Liver (tissue), 9 donors: ENCODE results near the gene AQP5. TPM values are rescaled to one million over a fixed set of nuclear protein-coding genes. Genes with fewer than 3 reads are reported as not detected.

Source experiments
- DNase-seq: peaks from one replicate; pipeline ENCODE4 v3.0.0-alpha.2; 2017; ENCODE audit warnings: low spot score
- H3K27ac ChIP-seq, 2 donors: one replicate each; pipeline ENCODE4 v1.7.0; 2013; ENCODE audit warnings: inconsistent platforms in 2 of 2, low read length in 2 of 2, control low read depth in 1 of 2, low read depth in 1 of 2, mild to moderate bottlenecking in 1 of 2
- H3K27me3 ChIP-seq, 4 donors: one replicate each; pipeline versions ENCODE4 v1.6.1 to v1.7.0; 2013; ENCODE audit warnings: low read length in 3 of 4, inconsistent platforms in 1 of 4, mild to moderate bottlenecking in 1 of 4, moderate library complexity in 1 of 4; ENCODE audit not compliant: control insufficient read depth in 4 of 4, insufficient read depth in 4 of 4
- H3K36me3 ChIP-seq, 4 donors: one replicate each; pipeline versions ENCODE4 v1.6.1 to v1.7.0; 2013; ENCODE audit warnings: low read length in 3 of 4, mild to moderate bottlenecking in 3 of 4, low read depth in 1 of 4, moderate library complexity in 1 of 4; ENCODE audit not compliant: control insufficient read depth in 4 of 4, insufficient read depth in 3 of 4
- H3K4me1 ChIP-seq, 4 donors: one replicate each; pipeline versions ENCODE4 v1.6.1 to v1.7.0; 2013; ENCODE audit warnings: low read length in 3 of 4, mild to moderate bottlenecking in 3 of 4, moderate library complexity in 1 of 4; ENCODE audit not compliant: control insufficient read depth in 4 of 4, insufficient read depth in 4 of 4
- H3K4me3 ChIP-seq, 3 donors: one replicate each; pipeline versions ENCODE4 v1.6.1 to v1.7.0; 2013; ENCODE audit warnings: low read length in 3 of 3, control low read depth in 1 of 3, low read depth in 1 of 3, mild to moderate bottlenecking in 1 of 3
- H3K9ac ChIP-seq, 2 donors: one replicate each; pipeline ENCODE4 v1.7.0; 2013; ENCODE audit warnings: low read length in 2 of 2, mild to moderate bottlenecking in 2 of 2, moderate library complexity in 2 of 2, control low read depth in 1 of 2, low read depth in 1 of 2
- H3K9me3 ChIP-seq, 4 donors: one replicate each; pipeline versions ENCODE4 v1.6.1 to v1.7.0; 2013; ENCODE audit warnings: low read length in 3 of 4; ENCODE audit not compliant: control insufficient read depth in 4 of 4
- EGR1 ChIP-seq, 2 donors: IDR thresholded peaks; 2 replicates each; pipeline ENCODE4 v1.6.1; 2016 to 2018; ENCODE audit warnings: antibody characterized with exemption in 2 of 2, low read depth in 2 of 2
- FOXA1 ChIP-seq: IDR thresholded peaks from 2 replicates; pipeline ENCODE4 v1.6.1; 2016; ENCODE audit warnings: antibody characterized with exemption
- FOXA2 ChIP-seq: IDR thresholded peaks from 2 replicates; pipeline ENCODE4 v1.6.1; 2016; ENCODE audit warnings: antibody characterized with exemption
- HNF4A ChIP-seq, 2 donors: conservative IDR thresholded peaks; 2 replicates each; pipeline ENCODE4 v1.6.1; 2016; ENCODE audit warnings: antibody characterized with exemption in 2 of 2, mild to moderate bottlenecking in 2 of 2
- JUND ChIP-seq, 2 donors: IDR thresholded peaks; 2 replicates each; pipeline ENCODE4 v1.6.1; 2016; ENCODE audit warnings: antibody characterized with exemption in 2 of 2
- NR2F2 ChIP-seq: IDR thresholded peaks from 2 replicates; pipeline ENCODE4 v1.6.1; 2016; ENCODE audit warnings: antibody characterized with exemption
- RXRA ChIP-seq, 2 donors: IDR thresholded peaks; 2 replicates each; pipeline ENCODE4 v1.6.1; 2017 to 2018; ENCODE audit warnings: antibody characterized with exemption in 2 of 2, mild to moderate bottlenecking in 1 of 2
- SP1 ChIP-seq: IDR thresholded peaks from 2 replicates; pipeline ENCODE4 v1.6.1; 2018; ENCODE audit warnings: antibody characterized with exemption, mild to moderate bottlenecking
- WGBS: extraction: QIAGEN DNeasy Blood & Tissue Kit; methylation state at CpG from one replicate; pipeline ENCODE4 v1.1.7; 2013; 5-methylcytosine and 5-hydroxymethylcytosine counted together
- polyA plus RNA-seq, 2 donors: library from polyadenylated mRNA; stranded (reverse) in 1 of 2; unstranded in 1 of 2; fragments of 200-250 nt in 1 of 2; fragments of >200 nt in 1 of 2; fragmentation: Nextera tagmentation in 1 of 2; extraction: Ambion mirVana in 1 of 2; gene quantifications; one replicate each; pipeline versions ENCODE4 v1.2.1 to v1.2.3, GENCODE V29; 2013 to 2015
- total RNA-seq, 2 donors: library from RNA; depleted of rRNA; stranded (reverse); fragments of >200 nt; gene quantifications; one replicate each; pipeline ENCODE4 v1.2.3, GENCODE V29; 2014
- TF ChIP-seq, protein P1 (sequence below): IDR thresholded peaks from 2 replicates; pipeline ENCODE4 v1.6.1; 2016; ENCODE audit warnings: antibody characterized with exemption, mild to moderate bottlenecking
- TF ChIP-seq, protein P2 (sequence below): IDR thresholded peaks from 2 replicates; pipeline ENCODE4 v1.6.1; 2016; ENCODE audit warnings: antibody characterized with exemption
- TF ChIP-seq, protein P3 (sequence below): fragments of 150-350 bp; IDR thresholded peaks from 2 replicates; pipeline ENCODE4 v1.5.1; 2017; ENCODE audit warnings: improper control_type of control experiment, low read depth, low read length; ENCODE audit not compliant: missing input control
- donor health status: healthy.
- donor health status: healthy.
- donor health status: healthy.
- donor health status: healthy.
- donor health status: healthy.

AQP5 gene
- total and polyA plus RNA-seq, 4 donors = not detected

DNA sequence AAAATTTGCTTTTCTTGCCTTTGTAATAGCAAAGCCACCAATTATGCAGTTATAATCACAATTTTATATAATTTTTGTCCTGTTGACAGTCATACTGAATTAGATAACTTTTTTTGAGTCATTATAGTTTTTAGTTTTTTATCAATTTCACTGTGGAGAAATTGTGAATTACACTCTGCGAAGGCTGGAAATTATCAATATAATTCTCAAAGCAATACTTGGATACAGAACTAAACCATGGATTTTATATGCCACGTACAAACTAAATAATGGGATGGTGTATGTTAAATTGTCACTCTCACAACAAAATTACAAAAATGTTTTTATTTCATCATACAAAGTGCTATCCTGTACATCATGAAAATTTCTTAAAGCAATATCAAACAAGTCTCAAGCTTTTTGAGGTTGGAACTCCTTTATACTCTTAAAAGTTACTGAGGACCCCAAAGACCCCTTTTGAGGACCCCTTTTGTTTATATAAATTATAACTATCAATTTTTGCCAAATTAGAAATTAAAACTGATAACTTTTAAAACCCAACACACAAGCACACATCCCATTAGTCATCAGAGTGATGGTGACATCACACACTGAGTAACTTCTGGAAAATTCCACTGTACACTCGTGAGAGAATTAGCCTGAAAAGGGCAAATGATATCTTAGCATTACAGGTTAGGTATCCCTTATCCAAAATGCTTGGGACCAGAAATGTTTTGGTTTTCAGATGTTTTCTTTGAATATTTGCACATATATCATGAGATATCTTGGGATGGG, 31.0 kb upstream of the AQP5 start (continued):
- TF ChIP-seq, protein P1, sequence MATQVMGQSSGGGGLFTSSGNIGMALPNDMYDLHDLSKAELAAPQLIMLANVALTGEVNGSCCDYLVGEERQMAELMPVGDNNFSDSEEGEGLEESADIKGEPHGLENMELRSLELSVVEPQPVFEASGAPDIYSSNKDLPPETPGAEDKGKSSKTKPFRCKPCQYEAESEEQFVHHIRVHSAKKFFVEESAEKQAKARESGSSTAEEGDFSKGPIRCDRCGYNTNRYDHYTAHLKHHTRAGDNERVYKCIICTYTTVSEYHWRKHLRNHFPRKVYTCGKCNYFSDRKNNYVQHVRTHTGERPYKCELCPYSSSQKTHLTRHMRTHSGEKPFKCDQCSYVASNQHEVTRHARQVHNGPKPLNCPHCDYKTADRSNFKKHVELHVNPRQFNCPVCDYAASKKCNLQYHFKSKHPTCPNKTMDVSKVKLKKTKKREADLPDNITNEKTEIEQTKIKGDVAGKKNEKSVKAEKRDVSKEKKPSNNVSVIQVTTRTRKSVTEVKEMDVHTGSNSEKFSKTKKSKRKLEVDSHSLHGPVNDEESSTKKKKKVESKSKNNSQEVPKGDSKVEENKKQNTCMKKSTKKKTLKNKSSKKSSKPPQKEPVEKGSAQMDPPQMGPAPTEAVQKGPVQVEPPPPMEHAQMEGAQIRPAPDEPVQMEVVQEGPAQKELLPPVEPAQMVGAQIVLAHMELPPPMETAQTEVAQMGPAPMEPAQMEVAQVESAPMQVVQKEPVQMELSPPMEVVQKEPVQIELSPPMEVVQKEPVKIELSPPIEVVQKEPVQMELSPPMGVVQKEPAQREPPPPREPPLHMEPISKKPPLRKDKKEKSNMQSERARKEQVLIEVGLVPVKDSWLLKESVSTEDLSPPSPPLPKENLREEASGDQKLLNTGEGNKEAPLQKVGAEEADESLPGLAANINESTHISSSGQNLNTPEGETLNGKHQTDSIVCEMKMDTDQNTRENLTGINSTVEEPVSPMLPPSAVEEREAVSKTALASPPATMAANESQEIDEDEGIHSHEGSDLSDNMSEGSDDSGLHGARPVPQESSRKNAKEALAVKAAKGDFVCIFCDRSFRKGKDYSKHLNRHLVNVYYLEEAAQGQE = no peak
- no peak for TF ChIP-seq JUND (IDR thresholded peaks at IDR 0.05)

DNA sequence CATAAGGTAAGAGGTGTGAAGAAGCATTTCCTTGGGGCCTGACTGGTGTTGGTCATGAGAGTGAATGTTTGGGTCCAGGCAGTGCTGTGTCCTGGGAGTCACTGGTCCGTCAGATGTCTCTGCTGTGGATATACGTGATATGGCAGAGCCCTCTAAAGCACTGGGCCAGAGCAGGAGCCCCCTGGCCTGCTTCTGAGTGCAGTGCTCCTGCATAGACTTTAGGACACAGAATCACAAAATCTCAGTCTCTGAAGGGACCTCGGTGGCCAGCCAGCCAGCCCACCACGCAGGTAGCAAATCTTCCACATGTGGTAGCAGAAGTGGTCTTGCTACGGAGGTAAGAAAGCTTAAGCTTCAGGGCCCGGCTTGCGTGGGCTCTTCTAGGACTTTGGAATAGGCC, 29.6 kb upstream of the AQP5 start:
- Histone ChIP-seq H3K9ac (no peak overlapping the region), H3K27me3 (no peaks in the 10 kb centered on the region), H3K36me3 (no peaks in the 10 kb centered on the region), H3K4me1 (no peaks in the 10 kb centered on the region), H3K9me3 (no peaks in the 10 kb centered on the region), H3K4me3 (no peak overlapping the region), H3K27ac (no peak overlapping the region)
- TF ChIP-seq, protein P2, sequence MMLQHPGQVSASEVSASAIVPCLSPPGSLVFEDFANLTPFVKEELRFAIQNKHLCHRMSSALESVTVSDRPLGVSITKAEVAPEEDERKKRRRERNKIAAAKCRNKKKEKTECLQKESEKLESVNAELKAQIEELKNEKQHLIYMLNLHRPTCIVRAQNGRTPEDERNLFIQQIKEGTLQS = no peak
- TF ChIP-seq JUND (IDR thresholded peaks at IDR 0.05) (no peak), NR2F2 (no peak), RXRA (IDR thresholded peaks at IDR 0.05) (no peak), FOXA1 (no peak), EGR1 (IDR thresholded peaks at IDR 0.05; ENCODE audit: low read depth in 2 of 2) (no peak)
- TF ChIP-seq, protein P3, sequence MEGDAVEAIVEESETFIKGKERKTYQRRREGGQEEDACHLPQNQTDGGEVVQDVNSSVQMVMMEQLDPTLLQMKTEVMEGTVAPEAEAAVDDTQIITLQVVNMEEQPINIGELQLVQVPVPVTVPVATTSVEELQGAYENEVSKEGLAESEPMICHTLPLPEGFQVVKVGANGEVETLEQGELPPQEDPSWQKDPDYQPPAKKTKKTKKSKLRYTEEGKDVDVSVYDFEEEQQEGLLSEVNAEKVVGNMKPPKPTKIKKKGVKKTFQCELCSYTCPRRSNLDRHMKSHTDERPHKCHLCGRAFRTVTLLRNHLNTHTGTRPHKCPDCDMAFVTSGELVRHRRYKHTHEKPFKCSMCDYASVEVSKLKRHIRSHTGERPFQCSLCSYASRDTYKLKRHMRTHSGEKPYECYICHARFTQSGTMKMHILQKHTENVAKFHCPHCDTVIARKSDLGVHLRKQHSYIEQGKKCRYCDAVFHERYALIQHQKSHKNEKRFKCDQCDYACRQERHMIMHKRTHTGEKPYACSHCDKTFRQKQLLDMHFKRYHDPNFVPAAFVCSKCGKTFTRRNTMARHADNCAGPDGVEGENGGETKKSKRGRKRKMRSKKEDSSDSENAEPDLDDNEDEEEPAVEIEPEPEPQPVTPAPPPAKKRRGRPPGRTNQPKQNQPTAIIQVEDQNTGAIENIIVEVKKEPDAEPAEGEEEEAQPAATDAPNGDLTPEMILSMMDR = no peak
- 71% methylated on average over 7 of the region's 7 CpGs for WGBS
- no peak for DNase-seq

DNA sequence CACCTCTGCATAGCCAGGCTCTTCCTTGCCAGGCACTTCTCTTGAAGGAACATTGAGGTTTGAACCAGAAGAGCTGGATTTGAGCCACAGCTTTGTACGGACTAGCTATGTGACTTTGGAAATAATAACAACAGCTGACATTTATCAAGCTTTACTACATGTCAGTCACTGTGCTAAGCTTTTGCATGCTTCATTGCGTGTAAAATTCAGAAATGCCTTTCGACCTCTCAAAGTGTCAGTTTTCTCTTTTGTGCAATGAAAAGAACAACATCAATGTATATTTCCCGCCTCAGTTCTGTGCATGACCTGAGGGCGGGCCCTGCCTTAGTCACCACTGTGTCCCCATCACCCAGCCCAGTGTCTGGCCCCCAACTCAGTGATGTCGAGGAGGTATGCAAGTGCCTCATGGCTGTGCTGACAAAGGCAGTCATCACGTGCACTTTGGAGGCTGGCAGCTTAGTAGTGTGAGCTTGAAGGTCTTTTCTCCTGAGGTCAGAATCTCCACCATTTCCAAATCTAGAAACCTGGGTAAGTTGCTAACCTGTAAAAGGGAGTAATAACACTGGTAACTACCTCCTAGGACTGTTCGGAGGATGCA, 29.0 kb upstream of the AQP5 start:
- H3K4me1 ChIP-seq = no peaks in the 10 kb centered on the region
- no peak for TF ChIP-seq SP1
- no peak for TF ChIP-seq JUND (IDR thresholded peaks at IDR 0.05)
- no peak for TF ChIP-seq FOXA2
- TF ChIP-seq, protein P1 = no peak
- TF ChIP-seq HNF4A (conservative IDR thresholded peaks at IDR 0.05) = no peak
- TF ChIP-seq NR2F2 = no peak
- TF ChIP-seq, protein P3 = no peak
- TF ChIP-seq, protein P2 = no peak
- 93% methylated on average over 8 of the region's 8 CpGs for WGBS
- no peak overlapping the region for H3K27ac ChIP-seq
- no peaks in the 10 kb centered on the region for H3K9me3 ChIP-seq
- no peaks in the 10 kb centered on the region for H3K36me3 ChIP-seq
- H3K27me3 ChIP-seq = no peaks in the 10 kb centered on the region
- no peak overlapping the region for H3K9ac ChIP-seq
- DNase-seq = no peak
- no peak overlapping the region for H3K4me3 ChIP-seq
